ENCODE results near the gene PLTP. TPM values are rescaled to one million over a fixed set of nuclear protein-coding genes. Genes with fewer than 3 reads are reported as not detected.
"Not testable (repeated sequence)": the region's sequence is repeated elsewhere in the genome, so short reads cannot be mapped to it uniquely, and the experiment has no call there.

The PLTP gene
- total RNA-seq, 1 donor from 2014 or later = 292 TPM

DNA sequence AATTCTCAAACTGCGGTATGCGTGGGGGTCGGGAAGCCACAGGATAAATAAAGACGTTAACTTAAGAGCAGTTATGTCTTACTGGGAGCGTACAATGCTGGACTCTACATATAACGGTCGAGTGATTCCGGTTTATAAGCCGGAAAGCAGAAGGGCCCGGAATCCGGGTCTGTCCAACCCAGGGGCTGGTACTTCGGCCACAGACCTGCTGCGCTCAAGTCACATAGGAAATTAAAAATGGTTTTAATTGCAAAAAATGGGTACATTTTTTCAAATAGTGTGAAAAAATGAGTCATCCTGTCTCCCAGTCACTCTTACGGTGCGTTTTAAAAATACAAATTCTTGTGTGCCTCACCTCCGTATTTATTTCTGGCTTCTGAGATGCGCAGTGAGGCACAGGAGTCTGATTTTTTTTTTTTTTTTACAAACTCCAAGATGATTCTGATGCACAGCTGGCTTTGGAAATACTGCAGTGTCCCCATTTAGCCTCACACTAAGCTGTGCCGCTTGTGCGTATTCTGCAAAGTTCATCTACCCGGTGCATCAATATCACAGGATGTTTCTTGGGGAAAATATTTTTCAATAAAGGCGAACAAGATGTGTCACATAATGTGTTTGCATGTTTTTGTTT lies 23.6 kb upstream of the PLTP start:
- Histone ChIP-seq H3K36me3 (peaks cover 0 to 34% of the 10 kb centered on the region in 2 donors), H3K9me3 (no peaks in the 10 kb centered on the region), H3K27me3 (no peaks in the 10 kb centered on the region), H3K4me3 (peak overlapping the region; percentile 74 to 94), H3K27ac (peak overlapping the region; percentile 100), H3K4me1 (peaks cover 30% of the 10 kb centered on the region)
- TF ChIP-seq POLR2A (IDR thresholded peaks at IDR 0.05) (peak in 1 of 2 donors; percentile 66), POLR2AphosphoS5 (IDR thresholded peaks at IDR 0.05; ENCODE audit: insufficient read depth in 1 of 2, low read depth in 1 of 2) (no peak)
- DNase-seq (ENCODE audit: extremely low spot score in 2 of 2) = no peak
- intact Hi-C loops (cut with DNase I) = loop anchor here (2.0 kb wide), 1 partner anchor 45 kb away; the partner anchor contains the start of genes CTSA and NEURL2

DNA sequence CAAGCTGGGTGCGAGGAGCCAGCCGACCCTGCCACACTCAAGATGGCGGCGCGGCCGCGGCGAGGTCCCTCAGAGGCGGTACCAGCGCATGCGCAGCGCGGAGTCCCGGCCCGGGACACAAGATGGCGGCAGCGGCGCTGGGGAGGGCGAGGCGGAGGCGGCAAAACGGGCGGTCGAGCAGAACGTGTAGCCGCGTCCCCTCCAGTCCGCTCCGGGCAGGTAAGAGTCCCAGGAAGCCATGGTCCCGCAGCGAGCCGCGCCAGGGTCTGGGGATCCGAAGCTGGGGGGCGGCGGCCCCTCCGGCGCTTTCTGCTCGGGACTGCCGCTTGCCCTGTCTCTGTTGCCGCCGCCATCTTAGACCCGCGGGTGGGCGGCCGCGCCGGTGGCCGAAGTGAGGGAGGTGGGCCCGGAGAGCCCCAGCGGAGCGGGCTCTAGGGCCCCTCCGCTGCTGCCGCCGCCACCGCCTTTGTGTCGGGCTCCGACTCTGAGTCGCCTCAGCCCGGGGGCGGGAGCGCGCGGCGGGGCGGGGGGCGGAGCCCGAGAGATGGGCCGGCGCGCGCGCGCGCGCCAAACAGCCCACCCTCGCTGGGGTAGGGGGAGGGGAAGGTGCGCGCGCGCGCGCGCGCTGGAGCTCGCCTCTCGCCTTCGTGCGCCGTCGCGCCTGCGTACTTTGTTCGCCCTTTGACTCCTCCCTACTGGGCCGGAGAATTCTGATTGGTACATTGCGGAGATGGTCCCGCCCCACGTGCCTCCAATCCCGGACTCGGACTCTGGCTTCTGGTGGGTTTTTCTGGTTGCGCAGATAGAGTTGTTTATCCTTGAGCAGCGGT lies 22.8 kb upstream of the PLTP start, which contains the start of gene PCIF1:
Gene PCIF1 (plus strand): TSS at position 98 of the 830 bp plus-strand sequence. CDS start 4,317 bp downstream, outside the sequence.
- TF ChIP-seq, protein P1, sequence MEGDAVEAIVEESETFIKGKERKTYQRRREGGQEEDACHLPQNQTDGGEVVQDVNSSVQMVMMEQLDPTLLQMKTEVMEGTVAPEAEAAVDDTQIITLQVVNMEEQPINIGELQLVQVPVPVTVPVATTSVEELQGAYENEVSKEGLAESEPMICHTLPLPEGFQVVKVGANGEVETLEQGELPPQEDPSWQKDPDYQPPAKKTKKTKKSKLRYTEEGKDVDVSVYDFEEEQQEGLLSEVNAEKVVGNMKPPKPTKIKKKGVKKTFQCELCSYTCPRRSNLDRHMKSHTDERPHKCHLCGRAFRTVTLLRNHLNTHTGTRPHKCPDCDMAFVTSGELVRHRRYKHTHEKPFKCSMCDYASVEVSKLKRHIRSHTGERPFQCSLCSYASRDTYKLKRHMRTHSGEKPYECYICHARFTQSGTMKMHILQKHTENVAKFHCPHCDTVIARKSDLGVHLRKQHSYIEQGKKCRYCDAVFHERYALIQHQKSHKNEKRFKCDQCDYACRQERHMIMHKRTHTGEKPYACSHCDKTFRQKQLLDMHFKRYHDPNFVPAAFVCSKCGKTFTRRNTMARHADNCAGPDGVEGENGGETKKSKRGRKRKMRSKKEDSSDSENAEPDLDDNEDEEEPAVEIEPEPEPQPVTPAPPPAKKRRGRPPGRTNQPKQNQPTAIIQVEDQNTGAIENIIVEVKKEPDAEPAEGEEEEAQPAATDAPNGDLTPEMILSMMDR (IDR thresholded peaks at IDR 0.05) = no peak
- TF ChIP-seq POLR2A (IDR thresholded peaks at IDR 0.05) = peak; percentile 76 to 82
- peak; percentile 95 to 100 for TF ChIP-seq POLR2AphosphoS5 (IDR thresholded peaks at IDR 0.05; ENCODE audit: insufficient read depth in 1 of 2, low read depth in 1 of 2)
- DNase-seq (ENCODE audit: extremely low spot score in 2 of 2) = peak in 1 of 2 donors; percentile 99
- intact Hi-C loops (cut with DNase I) = loop anchor here (2.0 kb wide), 1 partner anchor 44 kb away; the partner anchor contains the start of genes CTSA and NEURL2

DNA sequence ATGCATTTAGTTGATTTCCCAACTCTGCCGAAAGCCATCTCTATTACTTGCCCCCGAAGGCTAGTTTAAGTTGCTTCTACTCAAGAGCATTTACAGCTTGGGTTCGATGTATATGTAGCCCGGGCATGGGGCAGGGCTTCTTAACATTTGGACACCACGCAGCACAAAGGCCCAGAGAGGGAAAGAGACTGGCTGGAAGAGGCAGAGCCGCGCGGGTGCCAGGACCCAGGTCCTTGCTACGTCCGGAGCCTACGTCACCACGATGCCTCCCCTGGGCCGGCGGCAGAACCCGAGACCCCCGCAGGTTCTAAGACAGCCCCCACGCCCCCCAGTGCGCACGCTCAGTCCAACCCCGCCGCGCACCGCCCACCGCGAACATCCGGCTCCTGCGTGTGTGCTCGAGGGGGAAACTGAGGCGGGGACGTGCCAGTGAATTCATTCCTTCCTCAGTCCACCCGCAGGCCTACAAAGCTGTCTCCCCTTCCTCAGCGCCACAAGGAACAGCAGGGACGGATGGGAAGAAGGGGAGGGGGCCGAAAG lies 22.2 kb upstream of the PLTP start:
- H3K4me3 ChIP-seq = peak overlapping the region; percentile 74 to 94
- no peaks in the 10 kb centered on the region for H3K9me3 ChIP-seq
- TF ChIP-seq POLR2AphosphoS5 (IDR thresholded peaks at IDR 0.05; ENCODE audit: insufficient read depth in 1 of 2, low read depth in 1 of 2) = no peak
- TF ChIP-seq, protein P1 (IDR thresholded peaks at IDR 0.05) = no peak
- TF ChIP-seq POLR2A (IDR thresholded peaks at IDR 0.05) = no peak
- H3K36me3 ChIP-seq = peaks cover 0 to 20% of the 10 kb centered on the region in 2 donors
- no peak for DNase-seq (ENCODE audit: extremely low spot score in 2 of 2)
- peaks cover 30% of the 10 kb centered on the region for H3K4me1 ChIP-seq
- no peaks in the 10 kb centered on the region for H3K27me3 ChIP-seq
- intact Hi-C loops (cut with DNase I) = loop anchor here (2.0 kb wide), 1 partner anchor 43 kb away; the partner anchor contains the start of genes CTSA and NEURL2
- H3K27ac ChIP-seq = peak overlapping the region; percentile 100

More for the DNA sequence above, 22.8 kb upstream of the PLTP start, which contains the start of gene PCIF1:
- Histone ChIP-seq H3K4me1 (peaks cover 30% of the 10 kb centered on the region), H3K4me3 (peak within 1 kb of the TSS; percentile 74 to 94), H3K36me3 (peaks cover 0 to 26% of the 10 kb centered on the region in 2 donors), H3K27ac (peak within 1 kb of the TSS; percentile 100), H3K27me3 (no peaks in the 10 kb centered on the region), H3K9me3 (no peaks in the 10 kb centered on the region)

DNA sequence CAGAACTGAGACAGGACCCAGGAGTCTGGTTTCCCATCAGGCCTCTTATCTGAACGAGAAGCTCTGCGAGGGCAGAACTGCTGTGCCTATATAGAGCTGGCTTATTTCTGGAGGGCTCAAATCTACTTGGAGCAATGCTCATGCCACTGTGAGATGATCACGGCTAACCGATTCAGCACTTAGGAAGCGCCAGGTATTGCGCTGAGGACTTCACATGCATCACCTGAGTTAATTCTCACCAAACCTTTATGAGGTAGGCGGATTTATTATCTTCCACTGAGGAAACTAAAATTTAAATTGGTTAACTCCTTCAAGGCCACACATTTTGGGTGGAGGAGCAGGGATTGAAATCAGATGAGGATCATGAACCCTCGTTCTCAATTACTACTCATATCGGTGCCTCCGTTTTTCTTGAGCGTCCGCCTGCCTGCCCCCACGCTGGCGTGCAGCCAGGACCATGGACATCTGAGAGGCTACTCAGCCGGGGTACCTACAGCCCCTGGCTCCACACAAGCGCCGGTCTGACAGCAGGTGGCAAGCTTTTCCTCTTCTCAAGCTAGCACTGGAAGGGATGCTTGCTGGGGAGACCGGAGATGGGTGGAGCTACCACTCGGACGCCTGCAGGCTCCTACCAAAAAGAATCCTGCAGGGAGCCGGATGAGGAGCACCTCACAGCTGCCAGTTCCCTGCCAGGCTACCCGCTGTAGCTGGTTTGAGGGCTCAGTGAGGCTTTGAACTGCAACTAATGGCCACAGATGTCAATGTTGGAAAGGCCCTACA lies 21.5 kb upstream of the PLTP start:
- no peak for DNase-seq (ENCODE audit: extremely low spot score in 2 of 2)
- intact Hi-C loops (cut with DNase I) = loop anchor here (2.0 kb wide), 1 partner anchor 43 kb away; the partner anchor contains the start of genes CTSA and NEURL2
- no peaks in the 10 kb centered on the region for H3K27me3 ChIP-seq
- no peaks in the 10 kb centered on the region for H3K9me3 ChIP-seq
- peak overlapping the region; percentile 100 for H3K27ac ChIP-seq
- peaks cover 30% of the 10 kb centered on the region for H3K4me1 ChIP-seq
- TF ChIP-seq POLR2AphosphoS5 (IDR thresholded peaks at IDR 0.05; ENCODE audit: insufficient read depth in 1 of 2, low read depth in 1 of 2) = no peak
- TF ChIP-seq, protein P1 (IDR thresholded peaks at IDR 0.05) = peak in 1 of 3 experiments; percentile 27
- no peak for TF ChIP-seq POLR2A (IDR thresholded peaks at IDR 0.05)
- H3K36me3 ChIP-seq = peaks cover 0 to 13% of the 10 kb centered on the region in 2 donors
- H3K4me3 ChIP-seq = peak overlapping the region; percentile 74 to 94

DNA sequence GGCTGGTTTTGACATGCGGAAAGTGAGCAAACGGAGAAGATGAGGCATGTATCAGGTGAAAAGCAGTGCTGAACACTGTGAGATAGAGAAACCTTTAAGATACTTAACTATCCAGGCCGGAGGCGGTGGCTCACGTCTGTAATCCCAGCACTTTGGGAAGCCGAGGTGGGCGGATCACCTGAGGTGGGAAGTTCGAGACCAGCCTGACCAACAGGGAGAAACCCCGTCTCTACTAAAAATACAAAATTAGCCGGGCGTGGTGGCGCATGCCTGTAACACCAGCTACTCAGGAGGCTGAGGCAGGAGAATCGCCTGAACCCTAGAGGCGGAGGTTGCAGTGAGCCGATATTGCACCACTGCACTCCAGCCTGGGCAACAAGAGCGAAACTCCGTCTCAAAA lies 19.7 kb upstream of the PLTP start:
- DNase-seq (ENCODE audit: extremely low spot score in 2 of 2); intact Hi-C loops (cut with DNase I); H3K36me3 ChIP-seq; H3K4me3 ChIP-seq; H3K9me3 ChIP-seq; H3K27ac ChIP-seq; H3K27me3 ChIP-seq: not testable (repeated sequence)
- peaks cover 24% of the 10 kb centered on the region for H3K4me1 ChIP-seq

Measured in vagina (tissue), 2 donors.